IPS-20b (cell line): ENCODE data around the gene RHBDD3.

ENCODE experiments used
- H3K27ac ChIP-seq: one replicate; pipeline ENCODE4 v1.5.1; 2013; ENCODE audit warnings: low read length
- H3K27me3 ChIP-seq: 2 replicates; pipeline ENCODE4 v1.6.1; 2013; ENCODE audit warnings: mild to moderate bottlenecking, low read length, inconsistent platforms; ENCODE audit not compliant: insufficient read depth
- H3K36me3 ChIP-seq: 2 replicates; pipeline ENCODE4 v1.6.1; 2013; ENCODE audit warnings: low read depth, mild to moderate bottlenecking, inconsistent platforms, low read length, moderate library complexity; ENCODE audit not compliant: insufficient read depth
- H3K4me1 ChIP-seq: 2 replicates; pipeline ENCODE4 v1.6.1; 2013; ENCODE audit warnings: mild to moderate bottlenecking, control low read depth, inconsistent platforms, low read length, moderate library complexity; ENCODE audit not compliant: insufficient read depth
- H3K4me3 ChIP-seq: 2 replicates; pipeline ENCODE4 v1.5.1; 2013; ENCODE audit warnings: mild to moderate bottlenecking, low read length, inconsistent platforms
- H3K9ac ChIP-seq: 2 replicates; pipeline ENCODE4 v1.6.1; 2013; ENCODE audit warnings: low read depth, mild to moderate bottlenecking, inconsistent platforms, low read length, moderate library complexity
- H3K9me3 ChIP-seq: 2 replicates; pipeline ENCODE4 v1.6.1; 2013; ENCODE audit warnings: mild to moderate bottlenecking, low read depth, low read length, inconsistent platforms; ENCODE audit not compliant: insufficient read depth

The RHBDD3 gene

GRCh38 chr22:29265305-29265704, 2.5 kb downstream of the RHBDD3 start:
- Histone ChIP-seq H3K27me3 (no peaks in the 10 kb centered on the region), H3K4me1 (peaks cover 15% of the 10 kb centered on the region; the same call in 1 of the 2 replicates), H3K36me3 (peaks cover 54% of the 10 kb centered on the region), H3K9ac (no peak overlapping the region), H3K27ac (no peak overlapping the region), H3K9me3 (no peaks in the 10 kb centered on the region), H3K4me3 (no peak overlapping the region)

- Histone ChIP-seq H3K4me3 (no peak overlapping the region), H3K27ac (no peak overlapping the region), H3K27me3 (no peaks in the 10 kb centered on the region), H3K36me3 (peaks cover 49% of the 10 kb centered on the region), H3K4me1 (peaks cover 9% of the 10 kb centered on the region; the same call in 1 of the 2 replicates), H3K9ac (no peak overlapping the region), H3K9me3 (no peaks in the 10 kb centered on the region)
These were observed 3.9 kb downstream of the RHBDD3 start for GRCh38 chr22:29263791-29264276.

GRCh38 chr22:29260601-29261315, 7.0 kb downstream of the RHBDD3 start:
- Histone ChIP-seq H3K4me3 (no peak overlapping the region), H3K27ac (no peak overlapping the region), H3K4me1 (no peaks in the 10 kb centered on the region), H3K36me3 (peaks cover 43% of the 10 kb centered on the region), H3K27me3 (no peaks in the 10 kb centered on the region), H3K9ac (no peak overlapping the region), H3K9me3 (no peaks in the 10 kb centered on the region)

- no peak overlapping the region for H3K4me3 ChIP-seq
- no peaks in the 10 kb centered on the region for H3K4me1 ChIP-seq
- no peak overlapping the region for H3K9ac ChIP-seq
- H3K36me3 ChIP-seq = peaks cover 36% of the 10 kb centered on the region
- no peak overlapping the region for H3K27ac ChIP-seq
- no peaks in the 10 kb centered on the region for H3K9me3 ChIP-seq
- no peaks in the 10 kb centered on the region for H3K27me3 ChIP-seq
These were observed 7.7 kb downstream of the RHBDD3 start for GRCh38 chr22:29260031-29260560.

- Histone ChIP-seq H3K9ac (no peak overlapping the region), H3K9me3 (no peaks in the 10 kb centered on the region), H3K4me1 (no peaks in the 10 kb centered on the region), H3K4me3 (no peak overlapping the region), H3K36me3 (peaks cover 31% of the 10 kb centered on the region), H3K27ac (no peak overlapping the region), H3K27me3 (no peaks in the 10 kb centered on the region)
These were observed 8.4 kb downstream of the RHBDD3 start for GRCh38 chr22:29259253-29259899.

GRCh38 chr22:29258407-29259252, 9.2 kb downstream of the RHBDD3 start:
- H3K9me3 ChIP-seq = no peaks in the 10 kb centered on the region
- no peak overlapping the region for H3K4me3 ChIP-seq
- H3K27me3 ChIP-seq = no peaks in the 10 kb centered on the region
- peaks cover 24% of the 10 kb centered on the region for H3K36me3 ChIP-seq
- no peak overlapping the region for H3K27ac ChIP-seq
- no peaks in the 10 kb centered on the region for H3K4me1 ChIP-seq
- no peak overlapping the region for H3K9ac ChIP-seq

GRCh38 chr22:29257751-29258181, 10.0 kb downstream of the RHBDD3 start:
- no peak overlapping the region for H3K4me3 ChIP-seq
- H3K9me3 ChIP-seq = no peaks in the 10 kb centered on the region
- H3K9ac ChIP-seq = no peak overlapping the region
- no peaks in the 10 kb centered on the region for H3K4me1 ChIP-seq
- no peak overlapping the region for H3K27ac ChIP-seq
- no peaks in the 10 kb centered on the region for H3K27me3 ChIP-seq
- H3K36me3 ChIP-seq = peaks cover 21% of the 10 kb centered on the region

- H3K27me3 ChIP-seq = no peaks in the 10 kb centered on the region
- H3K9ac ChIP-seq = no peak overlapping the region
- no peak overlapping the region for H3K4me3 ChIP-seq
- H3K4me1 ChIP-seq = no peaks in the 10 kb centered on the region
- no peaks in the 10 kb centered on the region for H3K9me3 ChIP-seq
- peaks cover 16% of the 10 kb centered on the region for H3K36me3 ChIP-seq
- no peak overlapping the region for H3K27ac ChIP-seq
These were observed 11.0 kb downstream of the RHBDD3 start for GRCh38 chr22:29256606-29257325.

GRCh38 chr22:29255064-29255621, 12.6 kb downstream of the RHBDD3 start:
- Histone ChIP-seq H3K4me3 (no peak overlapping the region), H3K9me3 (no peaks in the 10 kb centered on the region), H3K36me3 (peaks cover 7% of the 10 kb centered on the region), H3K4me1 (no peaks in the 10 kb centered on the region), H3K27me3 (no peaks in the 10 kb centered on the region), H3K9ac (no peak overlapping the region), H3K27ac (no peak overlapping the region)

- Histone ChIP-seq H3K9me3 (no peaks in the 10 kb centered on the region), H3K4me1 (no peaks in the 10 kb centered on the region), H3K27ac (no peak overlapping the region), H3K4me3 (no peak overlapping the region), H3K36me3 (no peaks in the 10 kb centered on the region), H3K27me3 (no peaks in the 10 kb centered on the region), H3K9ac (no peak overlapping the region)
These were observed 13.5 kb downstream of the RHBDD3 start for GRCh38 chr22:29254286-29254660.
